Heart left ventricle (tissue), 13 donors: ENCODE data around the gene UFC1.
A peak's percentile ranks its signal among the peaks of the same experiment; 100 is the strongest.

ENCODE experiments used
- CTCF ChIP-seq, 12 donors: fragments of 200-600 bp; sonication (generic) in 4 of 12; IDR thresholded peaks; one replicate each; pipeline versions ENCODE4 v1.5.0 to v1.8.0; 2018 to 2022; ENCODE audit warnings: antibody characterized with exemption in 12 of 12, mild to moderate bottlenecking in 5 of 12
- POLR2A ChIP-seq, 2 donors: fragments of 450-650 bp; IDR thresholded peaks; one replicate each; pipeline ENCODE4 v1.6.1; 2017; ENCODE audit warnings: antibody characterized with exemption in 2 of 2, mild to moderate bottlenecking in 2 of 2, moderate library complexity in 2 of 2
- donor health status: ischemic (EF 13 %, LVEDD 7.1; RV severe dilation, severe dysfunction).
- donor health status: DM: no; HTN: yes; CAD: no.
- donor health status: DM: no; HTN: no; CAD: no.
- donor health status: ischemic (EF 25% LVEDD 6.9; RV normal size, moderate dysfunction).
- donor health status: ischemic (EF 25% LVEDD 5.7; RV mildly dilated, moderate dysfunction).
- donor health status: ischemic (EF 35%, LVEDD 5.7; RV mildly dilated, moderate dysfunction).
- donor health status: nonischemic (EF 11% LVEDD 7.7; RV severe dilation, severe dysfunction).
- donor health status: DM: yes; HTN: yes; CAD: no.
- donor health status: PGD.
- donor health status: ischemic (EF 29% LVEDD 5.4; RV normal size, mild dysfunction).
- donor health status: nonischemic (EF 23%, LVEDD 6.1; RV moderate dilation, normal function).

- TF ChIP-seq CTCF (IDR thresholded peaks at IDR 0.05) (no peak), POLR2A (IDR thresholded peaks at IDR 0.05) (peak in 1 of 2 donors; percentile 52)
Measured at GRCh38 chr1:161200992-161201835, 47.4 kb downstream of the UFC1 start.
